HEK293 (cell line): ENCODE data around the gene EDARADD.
A peak's percentile ranks its signal among the peaks of the same experiment; 100 is the strongest.

Source experiments
- ATF2 ChIP-seq: fragments of 450-650 bp; formaldehyde crosslinking; IDR thresholded peaks from 2 replicates; pipeline ENCODE4 v1.5.1; 2016; ENCODE audit warnings: missing biosample characterization, missing genetic modification characterization, low read depth
- FEZF1 ChIP-seq: fragments of 450-650 bp; formaldehyde crosslinking; IDR thresholded peaks from 2 replicates; pipeline ENCODE4 v1.5.1; 2016; ENCODE audit warnings: missing biosample characterization, missing genetic modification characterization
- GLIS1 ChIP-seq: fragments of 450-650 bp; formaldehyde crosslinking; IDR thresholded peaks from 2 replicates; pipeline ENCODE4 v1.5.1; 2016; ENCODE audit warnings: missing biosample characterization, missing genetic modification characterization
- HOXD13 ChIP-seq: sonication (generic); formaldehyde crosslinking; IDR thresholded peaks from 2 replicates; pipeline ENCODE4 v1.8.0; 2022; ENCODE audit warnings: missing genetic modification reagents, borderline replicate concordance
- OSR2 ChIP-seq: fragments of 450-650 bp; formaldehyde crosslinking; IDR thresholded peaks from 2 replicates; pipeline ENCODE4 v1.5.1; 2016; ENCODE audit warnings: missing biosample characterization, missing genetic modification characterization
- REPIN1 ChIP-seq: fragments of 450-650 bp; formaldehyde crosslinking; IDR thresholded peaks from 2 replicates; pipeline ENCODE4 v1.5.1; 2017; ENCODE audit warnings: missing biosample characterization, missing genetic modification characterization, low read depth
- SP3 ChIP-seq: fragments of 450-650 bp; formaldehyde crosslinking; IDR thresholded peaks from 2 replicates; pipeline ENCODE4 v1.5.1; 2016; ENCODE audit warnings: missing biosample characterization, missing genetic modification characterization
- TRIM28 ChIP-seq: IDR thresholded peaks from 2 replicates; pipeline ENCODE4 v1.6.1; 2011; ENCODE audit warnings: low read length, control low read depth, borderline replicate concordance
- ZBTB17 ChIP-seq: fragments of 450-650 bp; formaldehyde crosslinking; IDR thresholded peaks from 2 replicates; pipeline ENCODE4 v1.5.1; 2016; ENCODE audit warnings: missing biosample characterization, missing genetic modification characterization
- ZBTB44 ChIP-seq: fragments of 450-650 bp; IDR thresholded peaks from 2 replicates; pipeline ENCODE4 v1.5.1; 2018; ENCODE audit warnings: missing biosample characterization, mild to moderate bottlenecking, missing genetic modification characterization
- ZFHX2 ChIP-seq: fragments of 450-650 bp; formaldehyde crosslinking; conservative IDR thresholded peaks from 2 replicates; pipeline ENCODE4 v1.5.1; 2016; ENCODE audit warnings: missing biosample characterization, missing genetic modification characterization
- ZNF112 ChIP-seq: fragments of 450-650 bp; formaldehyde crosslinking; IDR thresholded peaks from 2 replicates; pipeline ENCODE4 v1.5.0; 2017; ENCODE audit warnings: missing biosample characterization, missing genetic modification characterization
- ZNF155 ChIP-seq: fragments of 450-650 bp; formaldehyde crosslinking; IDR thresholded peaks from 2 replicates; pipeline ENCODE4 v1.5.1; 2016; ENCODE audit warnings: missing biosample characterization, missing genetic modification characterization
- ZNF16 ChIP-seq: fragments of 450-650 bp; formaldehyde crosslinking; IDR thresholded peaks from 2 replicates; pipeline ENCODE4 v1.5.1; 2016; ENCODE audit warnings: low read depth, missing biosample characterization, missing genetic modification characterization
- ZNF18 ChIP-seq: fragments of 450-650 bp; formaldehyde crosslinking; IDR thresholded peaks from 2 replicates; pipeline ENCODE4 v1.5.1; 2016; ENCODE audit warnings: missing biosample characterization, missing genetic modification characterization
- ZNF202 ChIP-seq: fragments of 450-650 bp; formaldehyde crosslinking; IDR thresholded peaks from 2 replicates; pipeline ENCODE4 v1.5.1; 2016; ENCODE audit warnings: missing biosample characterization, missing genetic modification characterization, borderline replicate concordance
- ZNF248 ChIP-seq: fragments of 450-650 bp; formaldehyde crosslinking; IDR thresholded peaks from 2 replicates; pipeline ENCODE4 v1.5.1; 2017; ENCODE audit warnings: missing biosample characterization, missing genetic modification characterization
- ZNF423 ChIP-seq: fragments of 450-650 bp; formaldehyde crosslinking; IDR thresholded peaks from 2 replicates; pipeline ENCODE4 v1.5.1; 2016; ENCODE audit warnings: missing biosample characterization, missing genetic modification characterization
- ZNF501 ChIP-seq: fragments of 450-650 bp; formaldehyde crosslinking; IDR thresholded peaks from 2 replicates; pipeline ENCODE4 v1.5.1; 2016; ENCODE audit warnings: missing biosample characterization, missing genetic modification characterization
- ZNF518A ChIP-seq: fragments of 450-650 bp; formaldehyde crosslinking; conservative IDR thresholded peaks from 2 replicates; pipeline ENCODE4 v1.5.1; 2016; ENCODE audit warnings: low read depth, missing biosample characterization, missing genetic modification characterization
- ZNF544 ChIP-seq: fragments of 450-650 bp; formaldehyde crosslinking; IDR thresholded peaks from 2 replicates; pipeline ENCODE4 v1.5.0; 2017; ENCODE audit warnings: missing biosample characterization, missing genetic modification characterization
- ZNF548 ChIP-seq: fragments of 450-650 bp; formaldehyde crosslinking; IDR thresholded peaks from 2 replicates; pipeline ENCODE4 v1.5.1; 2016; ENCODE audit warnings: missing biosample characterization, missing genetic modification characterization
- ZNF561 ChIP-seq: fragments of 450-650 bp; IDR thresholded peaks from 2 replicates; pipeline ENCODE4 v1.5.1; 2018; ENCODE audit warnings: missing biosample characterization, missing genetic modification characterization, borderline replicate concordance
- ZNF624 ChIP-seq: fragments of 450-650 bp; formaldehyde crosslinking; IDR thresholded peaks from 2 replicates; pipeline ENCODE4 v1.5.1; 2017; ENCODE audit warnings: missing biosample characterization, missing genetic modification characterization
- ZNF626 ChIP-seq: fragments of 450-650 bp; sonication (Bioruptor Pico); formaldehyde crosslinking; IDR thresholded peaks from 2 replicates; pipeline ENCODE4 v1.5.1; 2018; ENCODE audit warnings: missing biosample characterization, missing genetic modification characterization, inconsistent platforms
- ZNF629 ChIP-seq: fragments of 450-650 bp; formaldehyde crosslinking; IDR thresholded peaks from 2 replicates; pipeline ENCODE4 v1.5.1; 2017; ENCODE audit warnings: missing biosample characterization, missing genetic modification characterization
- ZNF701 ChIP-seq: fragments of 450-650 bp; formaldehyde crosslinking; IDR thresholded peaks from 2 replicates; pipeline ENCODE4 v1.5.1; 2016; ENCODE audit warnings: missing biosample characterization, missing genetic modification characterization
- ZNF704 ChIP-seq: fragments of 450-650 bp; formaldehyde crosslinking; IDR thresholded peaks from 2 replicates; pipeline ENCODE4 v1.5.1; 2016; ENCODE audit warnings: missing biosample characterization, missing genetic modification characterization
- ZSCAN16 ChIP-seq: fragments of 450-650 bp; formaldehyde crosslinking; IDR thresholded peaks from 2 replicates; pipeline ENCODE4 v1.5.1; 2016; ENCODE audit warnings: missing biosample characterization, missing genetic modification characterization
- ZSCAN4 ChIP-seq: fragments of 450-650 bp; formaldehyde crosslinking; IDR thresholded peaks from 2 replicates; pipeline ENCODE4 v1.5.1; 2017; ENCODE audit warnings: missing biosample characterization, missing genetic modification characterization

Gene EDARADD

GRCh38 chr1:236480758-236481436 is 86.8 kb downstream of the EDARADD start (continued):
- no peak for TF ChIP-seq ZNF518A (tag by site-specific recombination)
- no peak for TF ChIP-seq ZNF16 (tag by site-specific recombination)
- no peak for TF ChIP-seq ZNF18
- TF ChIP-seq ATF2: no peak
- TF ChIP-seq ZNF544: no peak
- peak; percentile 48; the same call in 1 of the 2 replicates for TF ChIP-seq ZNF561 (tag by site-specific recombination)
- no peak for TF ChIP-seq REPIN1
- TF ChIP-seq ZNF704 (tag by site-specific recombination): no peak
- no peak for TF ChIP-seq ZBTB17 (tag by site-specific recombination)
- no peak for TF ChIP-seq ZNF202 (tag by site-specific recombination)
- peak; percentile 77 for TF ChIP-seq ZFHX2 (tag by site-specific recombination)
- no peak for TF ChIP-seq ZSCAN16
- peak; percentile 98 for TF ChIP-seq GLIS1 (tag by site-specific recombination)
- TF ChIP-seq ZNF248 (tag by site-specific recombination): no peak
- TF ChIP-seq ZNF701 (tag by site-specific recombination): no peak
- no peak for TF ChIP-seq ZNF501
- no peak for TF ChIP-seq TRIM28
- TF ChIP-seq ZNF629 (tag by site-specific recombination): no peak
- no peak for TF ChIP-seq ZNF155 (tag by site-specific recombination)
- TF ChIP-seq ZNF423: peak; percentile 84
- no peak; the same call in 1 of the 2 replicates for TF ChIP-seq OSR2
- peak; percentile 89 for TF ChIP-seq FEZF1 (tag by site-specific recombination)
- TF ChIP-seq ZNF112: no peak
- no peak for TF ChIP-seq ZNF548
- TF ChIP-seq ZSCAN4 (tag by site-specific recombination): no peak
- TF ChIP-seq ZBTB44 (tag by site-specific recombination): 0 out of 2 replicates have a peak, but pooled peaks have one; percentile 6
- TF ChIP-seq SP3 (tag by site-specific recombination): no peak
- TF ChIP-seq HOXD13 (CRISPR knock-in tag): no peak
- TF ChIP-seq ZNF624 (tag by site-specific recombination): no peak
- TF ChIP-seq ZNF626 (tag by site-specific recombination): no peak
